HepG2 (cell line): ENCODE measurements around the gene LINC00237. TPM values are rescaled to one million over a fixed set of nuclear protein-coding genes. Genes with fewer than 3 reads are reported as not detected.
A peak's percentile ranks its signal among the peaks of the same experiment; 100 is the strongest.

Source experiments
- ARNT ChIP-seq: fragments of 450-650 bp; IDR thresholded peaks from 2 replicates; pipeline ENCODE4 v1.6.1; 2017
- ATF7-NPFF ChIP-seq: sonication (generic); formaldehyde crosslinking; IDR thresholded peaks from 2 replicates; pipeline ENCODE4 v1.8.1; 2023; ENCODE audit warnings: mild to moderate bottlenecking, low read depth, missing genetic modification reagents, moderate library complexity
- DNMT3B ChIP-seq: conservative IDR thresholded peaks from 2 replicates; pipeline ENCODE4 v1.6.1; 2016; ENCODE audit warnings: missing biosample characterization, control low read depth
- GPBP1L1 ChIP-seq: sonication (generic); formaldehyde crosslinking; IDR thresholded peaks from 2 replicates; pipeline ENCODE4 v1.5.0; 2020; ENCODE audit warnings: mild to moderate bottlenecking, missing genetic modification reagents
- HDAC2 ChIP-seq: sonication (generic); formaldehyde crosslinking; IDR thresholded peaks from 2 replicates; pipeline ENCODE4 v1.4.0; 2020; ENCODE audit warnings: missing genetic modification reagents
- HOXA9 ChIP-seq: sonication (generic); formaldehyde crosslinking; IDR thresholded peaks from 2 replicates; pipeline ENCODE4 v1.8.1; 2022; ENCODE audit warnings: missing genetic modification reagents, mild to moderate bottlenecking, moderate library complexity, borderline replicate concordance
- JUND ChIP-seq: sonication (generic); formaldehyde crosslinking; IDR thresholded peaks from 2 replicates; pipeline ENCODE4 v1.8.0; 2022; ENCODE audit warnings: mild to moderate bottlenecking, missing genetic modification reagents
- LRRFIP1 ChIP-seq: sonication (generic); formaldehyde crosslinking; conservative IDR thresholded peaks from 2 replicates; pipeline ENCODE4 v1.4.0; 2020; ENCODE audit warnings: missing genetic modification reagents
- MIER3 ChIP-seq: IDR thresholded peaks from 2 replicates; pipeline ENCODE4 v1.6.1; 2016; ENCODE audit warnings: missing compliant biosample characterization, borderline replicate concordance
- MZF1 ChIP-seq: sonication (generic); formaldehyde crosslinking; IDR thresholded peaks from 2 replicates; pipeline ENCODE4 v1.8.1; 2023; ENCODE audit warnings: mild to moderate bottlenecking, missing genetic modification reagents, borderline replicate concordance
- NFATC3 ChIP-seq: sonication (generic); formaldehyde crosslinking; IDR thresholded peaks from 2 replicates; pipeline ENCODE4 v1.5.1; 2020; ENCODE audit warnings: mild to moderate bottlenecking, missing genetic modification reagents
- NR2C2 ChIP-seq: sonication (generic); formaldehyde crosslinking; IDR thresholded peaks from 2 replicates; pipeline ENCODE4 v1.4.0; 2020; ENCODE audit warnings: missing genetic modification reagents, mild to moderate bottlenecking, moderate library complexity, borderline replicate concordance
- POLR2G ChIP-seq: fragments of 200-400 bp; formaldehyde crosslinking; IDR thresholded peaks from 2 replicates; pipeline ENCODE4 v1.6.1; 2018; ENCODE audit warnings: mild to moderate bottlenecking, low read depth, low read length, moderate library complexity
- REXO4 ChIP-seq: sonication (generic); formaldehyde crosslinking; IDR thresholded peaks from 2 replicates; pipeline ENCODE4 v1.8.0; 2022; ENCODE audit warnings: missing genetic modification reagents, mild to moderate bottlenecking, borderline replicate concordance
- RNF2 ChIP-seq: fragments of 450-650 bp; conservative IDR thresholded peaks from 2 replicates; pipeline ENCODE4 v1.6.1; 2016; ENCODE audit warnings: low read depth
- TMF1 ChIP-seq: sonication (generic); formaldehyde crosslinking; IDR thresholded peaks from 2 replicates; pipeline ENCODE4 v1.8.1; 2022; ENCODE audit warnings: low read depth, missing genetic modification reagents
- ZBTB14 ChIP-seq: sonication (generic); formaldehyde crosslinking; IDR thresholded peaks from 2 replicates; pipeline ENCODE4 v1.4.0; 2020; ENCODE audit warnings: missing genetic modification reagents
- ZNF230 ChIP-seq: sonication (generic); formaldehyde crosslinking; IDR thresholded peaks from 2 replicates; pipeline ENCODE4 v1.4.0; 2020; ENCODE audit warnings: mild to moderate bottlenecking, missing genetic modification reagents
- ZNF580 ChIP-seq: IDR thresholded peaks from 2 replicates; pipeline ENCODE4 v1.6.1; 2016; ENCODE audit warnings: low read depth, borderline replicate concordance
- ZNF691 ChIP-seq: sonication (generic); formaldehyde crosslinking; IDR thresholded peaks from 2 replicates; pipeline ENCODE4 v1.4.0; 2020; ENCODE audit warnings: missing genetic modification reagents, low read depth, mild to moderate bottlenecking, borderline replicate concordance
- ZSCAN5A ChIP-seq: sonication (generic); formaldehyde crosslinking; IDR thresholded peaks from 2 replicates; pipeline ENCODE4 v1.8.0; 2022; ENCODE audit warnings: mild to moderate bottlenecking, missing genetic modification reagents, borderline replicate concordance
- polyA plus RNA-seq, 8 experiments: library from polyadenylated mRNA; depleted of rRNA in 3 of 8; stranded (reverse) in 7 of 8; unstranded in 1 of 8; fragments of >200 nt; fragmentation: Illumina TruSeq in 4 of 8; extraction: Trizol in 4 of 8; gene quantifications; 2 replicates each; pipeline versions ENCODE4 v1.2.1 to v1.2.3, GENCODE V29; 2011 to 2016; ENCODE audit warnings: low read depth in 4 of 8, missing spikeins in 1 of 8, mixed read lengths in 1 of 8; ENCODE audit not compliant: insufficient read depth in 1 of 8
- total RNA-seq, 5 experiments: library from RNA; depleted of rRNA; stranded (reverse); fragments of >200 nt; fragmentation: Illumina TruSeq; extraction: Trizol; gene quantifications; 2 replicates each; pipeline ENCODE4 v1.2.3, GENCODE V29; 2016; ENCODE audit warnings: low read depth in 1 of 5

LINC00237 gene
- total and polyA plus RNA-seq, 2 of the 13 experiments (the other 11 are each of a cell fraction or from before 2014, with no cell fraction given): not detected

- TF ChIP-seq ZBTB14 (CRISPR knock-in tag) (no peak), NR2C2 (CRISPR knock-in tag) (no peak), ZNF691 (CRISPR knock-in tag) (peak; percentile 26; the same call in 1 of the 2 replicates), HOXA9 (CRISPR knock-in tag) (peak; percentile 46; the same call in 1 of the 2 replicates), NFATC3 (CRISPR knock-in tag) (0 out of 2 replicates have a peak, but pooled peaks have one; percentile 6), REXO4 (CRISPR knock-in tag) (no peak), ZNF230 (CRISPR knock-in tag) (peak; percentile 28; the same call in 1 of the 2 replicates), ZNF580 (no peak), LRRFIP1 (no peak), RNF2 (peak; percentile 19; the same call in 1 of the 2 replicates), ZSCAN5A (CRISPR knock-in tag) (0 out of 2 replicates have a peak, but pooled peaks have one; percentile 43), GPBP1L1 (CRISPR knock-in tag) (no peak), MIER3 (CRISPR knock-in tag) (no peak; the same call in 1 of the 2 replicates), POLR2G (0 out of 2 replicates have a peak, but pooled peaks have one; percentile 50), MZF1 (CRISPR knock-in tag) (no peak), HDAC2 (CRISPR knock-in tag) (peak; percentile 5; the same call in 1 of the 2 replicates), ATF7-NPFF (CRISPR knock-in tag) (peak; percentile 2), DNMT3B (peak; percentile 44; the same call in 1 of the 2 replicates), JUND (peak; percentile 31; the same call in 1 of the 2 replicates), ARNT (no peak), TMF1 (no peak)
Observed at GRCh38 chr20:21125072-21125848, 19.1 kb upstream of the LINC00237 start (continued).
